Stimulated activated effector memory CD8-positive, alpha-beta T cell treated with anti-CD3 and anti-CD28 coated beads, Interleukin-12 subunit alpha, Interleukin-12 subunit beta, amount 100 ng/mL, for 72 hours (primary cell): ENCODE data around the gene KIRREL1.

Experiments used
- ATAC-seq: fragments of 150-1000 bp; cut with Tn5 transposase; 2 replicates; pipeline ENCODE4 v1.10.0; 2021
- DNase-seq, 2 donors: peaks; one replicate each; pipeline ENCODE4 v3.0.0; 2021 to 2022; ENCODE audit warnings: low spot score in 2 of 2
- H3K27ac Mint-ChIP-seq: one replicate; pipeline ENCODE4 v1.8.0; 2022; ENCODE audit warnings: mild to moderate bottlenecking, mixed read lengths
- H3K36me3 Mint-ChIP-seq: one replicate; pipeline ENCODE4 v1.8.0; 2022; ENCODE audit warnings: mild to moderate bottlenecking, mixed read lengths
- H3K4me1 Mint-ChIP-seq: one replicate; pipeline ENCODE4 v1.8.0; 2022; ENCODE audit warnings: mixed read lengths
- H3K4me3 Mint-ChIP-seq: one replicate; pipeline ENCODE4 v1.8.0; 2022; ENCODE audit warnings: mild to moderate bottlenecking, mixed read lengths
- H3K9me3 Mint-ChIP-seq: one replicate; pipeline ENCODE4 v1.8.0; 2022; ENCODE audit warnings: mixed read lengths

KIRREL1 gene

DNA sequence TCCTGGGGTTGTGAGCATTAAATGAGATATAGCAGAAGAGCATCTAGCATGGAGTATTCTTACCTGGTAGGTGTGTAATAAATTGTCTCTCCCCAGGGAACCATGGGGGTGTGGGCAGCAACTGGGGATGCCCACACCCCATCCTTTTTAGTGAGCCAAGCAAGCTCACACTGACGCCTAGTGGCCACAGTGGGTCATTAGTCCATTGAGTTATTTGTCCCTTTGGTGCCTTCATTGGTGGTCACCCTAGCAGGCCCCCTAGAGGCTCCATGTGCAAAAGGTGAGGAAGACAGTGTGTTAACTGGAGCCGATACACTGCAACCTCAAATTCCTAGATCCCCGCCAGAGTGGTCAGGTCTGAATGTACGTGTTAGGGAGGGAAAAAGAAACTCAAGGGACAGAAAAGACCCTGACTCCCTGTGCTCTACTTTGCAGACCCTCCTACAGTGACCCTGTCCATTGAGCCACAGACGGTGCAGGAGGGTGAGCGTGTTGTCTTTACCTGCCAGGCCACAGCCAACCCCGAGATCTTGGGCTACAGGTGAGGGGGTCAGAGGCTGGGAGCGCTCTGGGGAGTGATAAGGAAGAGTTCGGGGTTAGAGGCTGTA, 94.0 kb downstream of the KIRREL1 start:
- peak; percentile 5 to 50 for DNase-seq
- H3K27ac Mint-ChIP-seq: no peak overlapping the region
- ATAC-seq: peak; percentile 20
- H3K4me1 Mint-ChIP-seq: no peaks in the 10 kb centered on the region
- H3K36me3 Mint-ChIP-seq: no peaks in the 10 kb centered on the region
- no peaks in the 10 kb centered on the region for H3K9me3 Mint-ChIP-seq
- H3K4me3 Mint-ChIP-seq: no peak overlapping the region

DNA sequence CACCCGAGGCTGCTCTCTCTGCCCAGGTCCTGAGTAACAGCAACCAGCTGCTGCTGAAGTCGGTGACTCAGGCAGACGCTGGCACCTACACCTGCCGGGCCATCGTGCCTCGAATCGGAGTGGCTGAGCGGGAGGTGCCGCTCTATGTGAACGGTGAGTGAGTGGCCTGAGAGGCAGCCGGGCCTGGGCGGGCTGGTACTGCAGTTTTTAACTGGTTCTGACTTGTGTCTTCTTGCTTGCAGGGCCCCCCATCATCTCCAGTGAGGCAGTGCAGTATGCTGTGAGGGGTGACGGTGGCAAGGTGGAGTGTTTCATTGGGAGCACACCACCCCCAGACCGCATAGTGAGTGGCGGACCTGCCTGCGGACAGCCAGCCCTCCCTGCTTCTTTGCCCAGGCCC, 96.0 kb downstream of the KIRREL1 start:
- no peak overlapping the region for H3K4me3 Mint-ChIP-seq
- DNase-seq (no peak), ATAC-seq (no peak)
- H3K4me1 Mint-ChIP-seq: no peaks in the 10 kb centered on the region
- H3K36me3 Mint-ChIP-seq: no peaks in the 10 kb centered on the region
- H3K27ac Mint-ChIP-seq: no peak overlapping the region
- no peaks in the 10 kb centered on the region for H3K9me3 Mint-ChIP-seq

DNA sequence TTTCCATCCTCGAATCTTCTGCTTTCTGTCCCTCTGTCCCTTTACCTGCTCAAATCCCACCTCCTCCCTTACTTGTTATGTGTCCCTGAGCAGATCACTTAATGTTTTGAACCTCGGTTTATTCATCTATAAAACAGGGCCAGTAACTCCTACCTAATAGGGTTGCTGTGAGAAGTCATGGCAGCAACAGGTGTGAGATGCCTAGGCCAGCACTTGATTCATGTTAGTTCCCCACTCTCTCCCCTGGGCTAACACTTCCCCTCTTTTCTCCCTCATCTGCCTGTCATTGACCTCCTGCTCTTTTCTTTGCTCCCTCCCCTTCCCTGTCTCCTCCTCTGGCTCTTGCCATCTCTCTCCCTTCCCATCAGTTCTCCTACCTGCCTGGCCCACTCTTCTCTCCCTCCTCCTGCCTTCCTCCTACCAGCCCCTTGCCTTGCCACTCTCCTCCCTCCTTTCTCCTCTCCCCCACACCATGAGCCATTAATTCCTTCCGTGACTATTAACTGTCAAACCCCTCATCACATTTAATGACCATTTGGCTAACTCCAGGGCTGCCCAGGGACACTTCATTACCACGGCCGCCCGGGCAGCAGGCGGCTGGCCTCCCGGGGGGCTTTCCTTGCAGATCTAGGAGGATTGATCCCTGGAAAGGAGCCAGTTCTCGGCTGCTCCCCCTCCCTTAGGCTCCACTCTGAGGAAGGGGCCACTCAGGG, 96.6 kb downstream of the KIRREL1 start:
- H3K4me3 Mint-ChIP-seq: no peak overlapping the region
- ATAC-seq: no peak
- H3K36me3 Mint-ChIP-seq: no peaks in the 10 kb centered on the region
- H3K27ac Mint-ChIP-seq: no peak overlapping the region
- H3K9me3 Mint-ChIP-seq: no peaks in the 10 kb centered on the region
- DNase-seq: no peak
- H3K4me1 Mint-ChIP-seq: no peaks in the 10 kb centered on the region

DNA sequence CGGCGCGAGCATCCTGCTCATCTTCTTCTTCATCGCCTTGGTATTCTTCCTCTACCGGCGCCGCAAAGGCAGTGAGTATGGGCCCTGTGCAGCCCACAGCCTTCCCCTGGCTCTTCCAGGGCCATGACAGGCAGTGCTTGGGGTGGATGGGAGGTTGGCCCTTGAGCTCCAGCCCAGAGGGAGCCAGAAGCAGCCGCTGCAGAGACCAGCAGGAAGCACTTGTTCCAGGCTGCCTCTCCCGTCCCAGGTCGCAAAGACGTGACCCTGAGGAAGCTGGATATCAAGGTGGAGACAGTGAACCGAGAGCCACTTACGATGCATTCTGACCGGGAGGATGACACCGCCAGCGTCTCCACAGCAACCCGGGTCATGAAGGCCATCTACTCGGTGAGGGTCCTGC, 99.9 kb downstream of the KIRREL1 start:
- Mint-ChIP-seq H3K36me3 (no peaks in the 10 kb centered on the region), H3K4me1 (no peaks in the 10 kb centered on the region), H3K27ac (no peak overlapping the region), H3K4me3 (no peak overlapping the region), H3K9me3 (no peaks in the 10 kb centered on the region)
- DNase-seq (no peak), ATAC-seq (no peak)

DNA sequence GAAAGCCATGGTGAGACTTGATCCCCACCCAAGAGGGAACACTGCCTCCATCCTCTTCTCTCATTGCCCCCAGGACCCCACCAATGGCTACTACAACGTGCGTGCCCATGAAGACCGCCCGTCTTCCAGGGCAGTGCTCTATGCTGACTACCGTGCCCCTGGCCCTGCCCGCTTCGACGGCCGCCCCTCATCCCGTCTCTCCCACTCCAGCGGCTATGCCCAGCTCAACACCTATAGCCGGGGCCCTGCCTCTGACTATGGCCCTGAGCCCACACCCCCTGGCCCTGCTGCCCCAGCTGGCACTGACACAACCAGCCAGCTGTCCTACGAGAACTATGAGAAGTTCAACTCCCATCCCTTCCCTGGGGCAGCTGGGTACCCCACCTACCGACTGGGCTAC, 101.1 kb downstream of the KIRREL1 start:
- no peaks in the 10 kb centered on the region for H3K4me1 Mint-ChIP-seq
- no peaks in the 10 kb centered on the region for H3K9me3 Mint-ChIP-seq
- no peak for DNase-seq
- ATAC-seq: no peak
- no peaks in the 10 kb centered on the region for H3K36me3 Mint-ChIP-seq
- H3K27ac Mint-ChIP-seq: no peak overlapping the region
- H3K4me3 Mint-ChIP-seq: no peak overlapping the region

DNA sequence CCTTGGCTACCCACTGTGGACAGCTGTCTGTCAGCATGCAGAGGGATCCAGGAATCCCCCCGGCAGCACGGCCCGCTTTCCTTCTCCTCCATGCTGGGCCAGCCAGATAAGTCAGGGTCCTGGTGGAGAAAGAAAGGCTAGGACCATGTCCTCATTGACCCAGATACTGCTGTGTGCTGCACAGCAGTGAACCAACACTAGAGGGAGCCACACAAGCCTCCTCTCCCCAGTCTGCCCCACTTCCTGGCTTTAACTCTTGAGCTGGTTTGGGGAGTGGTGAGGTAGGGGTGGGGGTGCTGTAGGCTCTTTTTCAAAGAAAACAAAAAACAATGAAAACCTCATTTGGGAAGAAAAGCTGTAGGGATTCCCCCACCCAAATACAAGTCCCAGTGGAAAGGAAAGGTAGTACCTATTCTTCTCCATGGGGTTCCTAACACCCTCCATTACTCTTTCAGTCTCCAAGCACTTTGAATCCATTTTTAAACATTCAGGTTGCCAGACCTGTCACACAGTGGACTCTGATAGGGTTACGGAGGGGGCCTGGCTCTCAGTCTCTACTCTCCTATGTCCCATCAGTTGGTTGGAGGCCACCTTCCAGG, 102.4 kb downstream of the KIRREL1 start:
- peak; percentile 7 to 60 for DNase-seq
- Mint-ChIP-seq H3K36me3 (no peaks in the 10 kb centered on the region), H3K9me3 (no peaks in the 10 kb centered on the region), H3K27ac (no peak overlapping the region), H3K4me1 (no peaks in the 10 kb centered on the region), H3K4me3 (no peak overlapping the region)
- ATAC-seq: peak; percentile 60

DNA sequence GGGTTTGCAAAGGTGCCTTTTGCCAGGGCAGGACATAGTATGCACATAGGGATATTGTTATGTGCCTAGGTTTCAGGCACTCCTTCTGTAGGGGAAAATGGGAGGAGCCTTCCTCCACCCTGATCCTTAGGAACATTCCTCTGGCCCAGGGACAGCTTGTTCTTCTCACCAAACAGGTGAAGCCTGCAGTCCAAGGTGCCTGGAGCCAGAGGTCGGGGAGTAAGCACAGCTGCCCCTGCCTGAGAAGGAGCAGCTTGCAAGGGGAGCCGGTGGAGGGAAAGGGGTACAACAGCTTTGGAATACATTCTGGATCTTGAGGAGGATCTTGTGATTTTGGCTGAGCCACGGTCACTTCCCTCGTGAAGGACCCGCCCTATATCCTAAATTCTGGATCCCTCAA, 104.8 kb downstream of the KIRREL1 start:
- no peak overlapping the region for H3K27ac Mint-ChIP-seq
- DNase-seq: no peak
- H3K9me3 Mint-ChIP-seq: no peaks in the 10 kb centered on the region
- H3K36me3 Mint-ChIP-seq: no peaks in the 10 kb centered on the region
- H3K4me3 Mint-ChIP-seq: no peak overlapping the region
- H3K4me1 Mint-ChIP-seq: peaks cover 8% of the 10 kb centered on the region
- no peak for ATAC-seq

DNA sequence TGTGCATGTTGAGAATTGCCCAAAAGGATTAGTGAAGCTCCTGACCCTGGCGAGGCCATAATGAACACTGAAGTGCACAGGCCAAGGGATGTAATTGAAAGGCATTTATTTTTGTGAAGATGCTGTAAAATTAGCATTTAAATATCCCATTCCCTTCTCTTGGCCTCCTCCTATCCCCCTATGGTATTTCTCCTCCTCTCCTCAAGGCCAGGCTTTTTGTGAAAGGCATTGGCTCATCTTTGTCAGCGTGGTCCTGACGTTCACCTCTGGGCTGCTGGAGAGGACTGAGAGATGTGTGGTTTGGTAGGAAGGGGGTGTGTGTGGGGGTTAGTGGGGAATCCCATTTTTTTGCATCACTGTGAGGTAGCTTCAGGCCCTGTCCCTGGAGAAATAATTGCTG, 105.7 kb downstream of the KIRREL1 start:
- H3K9me3 Mint-ChIP-seq: no peaks in the 10 kb centered on the region
- no peak overlapping the region for H3K4me3 Mint-ChIP-seq
- peaks cover 8% of the 10 kb centered on the region for H3K4me1 Mint-ChIP-seq
- DNase-seq: no peak
- ATAC-seq: no peak
- no peak overlapping the region for H3K27ac Mint-ChIP-seq
- H3K36me3 Mint-ChIP-seq: no peaks in the 10 kb centered on the region

DNA sequence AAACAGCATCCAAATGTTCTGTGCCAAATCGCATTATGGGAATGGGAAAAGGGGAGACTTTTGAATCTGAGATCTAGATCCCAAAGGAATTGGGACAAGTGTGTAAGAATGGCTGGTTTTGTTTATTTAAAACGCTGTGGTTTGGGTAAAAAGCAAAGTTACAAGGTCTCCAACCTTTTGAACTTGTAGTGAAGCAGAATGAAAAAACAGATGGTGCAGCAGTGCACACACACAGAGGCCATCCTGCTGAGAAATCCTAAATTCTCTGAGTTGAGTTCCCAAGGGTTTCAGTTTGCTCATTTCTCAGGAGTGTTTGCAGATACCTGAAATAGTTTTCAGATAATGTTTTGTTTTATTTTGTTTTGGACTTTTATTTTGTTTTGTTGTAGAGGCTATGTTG, 107.1 kb downstream of the KIRREL1 start:
- DNase-seq: no peak
- Mint-ChIP-seq H3K27ac (no peak overlapping the region), H3K9me3 (no peaks in the 10 kb centered on the region), H3K4me3 (no peak overlapping the region), H3K36me3 (no peaks in the 10 kb centered on the region), H3K4me1 (peaks cover 8% of the 10 kb centered on the region)
- no peak for ATAC-seq

DNA sequence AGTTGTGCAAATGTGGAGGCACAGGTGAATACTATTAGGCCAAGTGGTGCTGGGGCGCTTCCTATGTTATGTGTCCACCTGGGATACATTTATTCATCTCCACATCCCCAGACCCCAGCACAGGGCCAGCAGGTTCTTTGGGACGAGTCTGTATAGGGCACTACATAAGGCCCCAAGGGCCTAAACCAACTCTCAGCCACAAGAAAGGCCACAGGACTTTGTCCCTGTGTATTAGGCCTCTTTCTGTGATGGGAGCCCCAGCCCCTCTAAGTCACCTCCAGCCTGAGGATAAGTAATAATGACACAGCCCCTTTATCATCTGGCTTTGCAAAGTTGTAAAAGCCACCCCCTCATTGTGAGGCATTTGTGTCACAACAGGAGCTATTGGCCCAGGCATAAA, 108.0 kb downstream of the KIRREL1 start:
- Mint-ChIP-seq H3K36me3 (no peaks in the 10 kb centered on the region), H3K27ac (no peak overlapping the region), H3K9me3 (no peaks in the 10 kb centered on the region), H3K4me3 (no peak overlapping the region), H3K4me1 (peaks cover 8% of the 10 kb centered on the region)
- no peak for ATAC-seq
- no peak for DNase-seq

DNA sequence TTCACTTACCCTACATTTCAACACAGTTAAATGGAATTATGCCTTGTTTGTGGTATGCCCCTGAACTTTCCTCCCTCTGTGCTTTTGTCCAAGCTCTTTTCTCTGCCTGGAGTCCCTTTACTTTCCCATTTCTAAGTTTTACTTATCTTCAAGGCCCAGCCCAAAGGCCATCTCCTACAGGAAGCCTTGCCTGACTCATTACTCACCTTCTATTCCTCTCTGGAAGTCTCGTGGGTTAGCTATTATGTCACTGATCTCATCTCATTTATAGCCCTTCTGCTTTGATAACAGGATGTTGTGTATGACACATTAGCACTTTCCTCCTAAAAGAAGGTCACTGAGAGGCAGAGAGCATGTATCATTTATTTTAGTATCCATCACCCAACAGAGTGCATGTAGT, 108.5 kb downstream of the KIRREL1 start:
- peaks cover 8% of the 10 kb centered on the region for H3K4me1 Mint-ChIP-seq
- no peak overlapping the region for H3K27ac Mint-ChIP-seq
- DNase-seq: no peak
- no peaks in the 10 kb centered on the region for H3K36me3 Mint-ChIP-seq
- H3K4me3 Mint-ChIP-seq: no peak overlapping the region
- no peaks in the 10 kb centered on the region for H3K9me3 Mint-ChIP-seq
- peak; percentile 50 for ATAC-seq

DNA sequence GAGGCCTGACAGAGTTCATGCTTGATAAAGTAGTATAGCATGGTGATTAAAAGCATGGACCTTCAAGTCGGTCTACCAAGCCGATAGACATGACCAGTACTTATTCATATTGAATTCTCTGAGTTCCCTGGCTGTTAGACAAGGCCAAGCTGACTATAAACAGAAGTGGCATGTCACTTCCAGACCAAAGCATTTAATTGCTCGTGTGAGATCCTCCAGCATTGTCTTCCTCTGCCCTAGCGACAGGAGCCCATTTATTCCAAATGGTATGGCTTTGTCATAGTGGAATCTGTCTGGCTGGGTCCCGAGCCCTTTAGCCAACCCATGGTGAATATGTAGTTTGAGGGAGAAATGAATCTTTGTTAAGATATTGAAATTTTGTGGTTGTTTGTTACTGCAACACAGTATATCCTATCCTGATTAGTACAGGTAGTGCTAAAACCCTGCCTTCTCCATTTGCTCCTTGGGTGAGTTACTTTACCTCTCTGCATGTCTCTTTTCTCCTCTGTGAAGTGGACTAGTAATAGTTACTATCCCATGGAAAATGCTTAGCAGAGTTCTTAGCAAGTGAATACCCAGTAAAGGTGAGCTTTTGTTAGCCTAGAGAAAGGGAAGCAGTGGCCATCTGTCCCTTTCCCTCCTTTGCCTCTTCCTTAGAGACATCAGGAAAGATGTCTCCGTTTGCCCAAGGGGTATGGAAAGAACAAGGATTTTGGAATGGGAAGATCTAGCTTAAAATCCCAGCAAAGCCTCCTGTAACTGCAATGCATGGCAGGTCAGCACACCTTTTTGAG, 109.6 kb downstream of the KIRREL1 start:
- DNase-seq (no peak), ATAC-seq (no peak)
- Mint-ChIP-seq H3K4me3 (no peak overlapping the region), H3K4me1 (peaks cover 8% of the 10 kb centered on the region), H3K27ac (no peak overlapping the region), H3K36me3 (no peaks in the 10 kb centered on the region), H3K9me3 (no peaks in the 10 kb centered on the region)

DNA sequence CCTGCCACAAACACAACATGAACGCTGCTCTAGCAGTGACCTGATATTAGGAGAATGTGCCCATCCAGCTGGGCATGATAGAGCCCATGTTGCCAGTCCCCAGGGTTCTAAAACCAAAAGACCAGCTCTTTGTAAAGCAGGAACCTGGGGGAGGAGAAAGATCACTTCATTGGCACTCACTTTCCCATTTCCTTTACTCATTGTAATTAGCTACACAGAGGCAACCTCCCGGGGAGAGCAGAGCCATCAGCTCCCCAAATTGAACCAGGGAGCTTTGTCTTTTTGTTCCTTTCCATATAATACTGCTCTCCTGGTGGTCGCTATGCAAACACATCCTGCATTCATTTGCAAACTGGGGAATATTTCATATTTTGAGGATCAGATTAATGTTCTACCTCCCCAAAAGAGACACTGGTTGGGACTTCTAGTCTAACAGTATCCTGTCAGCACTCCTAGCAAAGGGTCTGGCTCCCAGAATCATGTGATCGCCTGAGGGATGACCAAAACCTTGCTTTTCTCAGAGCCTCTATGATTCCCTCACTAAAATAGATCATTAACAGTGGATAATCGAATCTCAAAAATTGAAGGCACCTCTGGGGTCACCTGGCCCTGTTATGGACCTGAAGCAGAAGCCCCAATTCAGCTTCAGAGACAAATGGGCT, 110.5 kb downstream of the KIRREL1 start:
- Mint-ChIP-seq H3K27ac (no peak overlapping the region), H3K9me3 (no peaks in the 10 kb centered on the region), H3K36me3 (no peaks in the 10 kb centered on the region), H3K4me3 (no peak overlapping the region), H3K4me1 (peaks cover 8% of the 10 kb centered on the region)
- ATAC-seq: no peak
- DNase-seq: no peak

DNA sequence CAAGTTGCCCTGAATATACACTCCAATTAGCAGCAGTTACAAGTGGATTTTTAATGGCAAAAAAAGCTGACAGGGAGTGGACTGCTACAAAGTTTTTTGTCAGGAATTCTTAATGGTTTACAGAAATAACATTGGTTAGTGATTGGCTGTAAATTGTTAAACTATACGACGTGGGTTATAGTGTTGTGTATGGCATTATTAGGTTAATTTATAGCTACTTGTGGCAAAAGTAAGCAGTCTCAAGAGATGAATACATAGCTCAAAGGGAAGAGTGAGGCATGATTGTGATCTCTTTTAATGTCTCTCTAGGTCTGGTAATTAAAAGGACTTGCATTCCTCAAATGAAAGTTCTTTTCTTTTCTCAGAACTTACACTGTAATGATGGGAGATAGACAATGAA, 111.4 kb downstream of the KIRREL1 start:
- Mint-ChIP-seq H3K36me3 (no peaks in the 10 kb centered on the region), H3K27ac (no peak overlapping the region)

DNA sequence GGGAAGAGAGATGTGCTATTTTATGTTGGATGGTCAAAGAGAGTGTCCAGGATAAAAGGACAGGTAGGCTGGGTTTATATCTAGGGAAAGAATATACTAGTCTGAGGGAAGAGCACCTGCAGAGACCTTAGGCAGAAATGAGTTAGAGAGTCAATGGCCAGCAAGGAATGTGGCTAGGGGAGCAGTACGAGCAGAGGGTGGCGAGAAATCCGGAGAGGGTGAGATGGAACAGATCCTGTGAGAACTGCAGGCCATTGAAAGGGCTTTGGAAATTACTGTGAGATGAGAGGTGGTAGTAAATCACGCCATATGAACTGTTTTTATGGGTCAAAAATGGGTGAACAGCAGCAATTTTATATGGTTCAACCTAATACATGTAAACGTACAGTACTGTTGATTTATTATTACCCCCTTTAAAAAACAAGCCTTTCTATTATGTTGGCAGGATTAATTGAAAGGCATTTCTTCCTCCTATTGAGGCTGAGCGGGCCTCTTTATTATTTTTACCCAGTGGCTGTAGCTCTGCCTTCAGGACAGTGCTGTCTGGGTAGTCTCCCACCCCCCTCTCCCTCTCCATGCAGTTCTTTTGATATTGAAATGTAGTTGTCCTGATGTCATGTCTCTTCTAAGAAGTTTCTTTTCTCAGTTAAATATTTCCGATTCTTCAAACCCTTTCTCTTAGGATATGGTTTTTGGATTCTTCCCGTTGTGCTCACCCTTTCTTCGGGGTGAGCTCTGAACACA, 112.1 kb downstream of the KIRREL1 start:
- Mint-ChIP-seq H3K36me3 (no peaks in the 10 kb centered on the region), H3K4me3 (no peak overlapping the region), H3K4me1 (peaks cover 8% of the 10 kb centered on the region), H3K9me3 (no peaks in the 10 kb centered on the region), H3K27ac (no peak overlapping the region)
- no peak for DNase-seq
- ATAC-seq: no peak

More for the DNA sequence above, 111.4 kb downstream of the KIRREL1 start:
- no peaks in the 10 kb centered on the region for H3K9me3 Mint-ChIP-seq
- peaks cover 8% of the 10 kb centered on the region for H3K4me1 Mint-ChIP-seq
- H3K4me3 Mint-ChIP-seq: no peak overlapping the region
- DNase-seq (no peak), ATAC-seq (no peak)
